GM12878 (cell line): ENCODE data around the gene OGDHL. TPM values are rescaled to one million over a fixed set of nuclear protein-coding genes. Genes with fewer than 3 reads are reported as not detected.

ENCODE experiments used
- ATAC-seq: fragments of 200-7000 bp; cut with Tn5 transposase; 3 replicates; pipeline ENCODE4 v1.9.1; 2020; ENCODE audit warnings: mild to moderate bottlenecking, moderate library complexity
- BruUV-seq: library from RNA; stranded (reverse); fragments of 400-500 nt; replicated peaks from 2 replicates; lab custom pipeline; 2021; lab: Mats Ljungman, UMichigan
- CTCF ChIA-PET: fragments of 300-600 bp; sonication (Branson Sonifier 250); formaldehyde crosslinking; extraction: SDS; loops from one replicate; lab custom pipeline; 2021; ENCODE audit warnings: inconsistent platforms; lab: Yijun Ruan, JAX
- POLR2A ChIA-PET: fragments of 350-600 bp; formaldehyde crosslinking; extraction: SDS; loops from one replicate; lab custom pipeline; 2021; ENCODE audit warnings: inconsistent platforms; lab: Charles Lee
- RAD21 ChIA-PET: fragments of 300-600 bp; sonication (Branson Sonifier 250); formaldehyde crosslinking; loops from one replicate; lab custom pipeline; 2023; ENCODE audit warnings: antibody characterized with exemption; ENCODE audit not compliant: unreplicated experiment; lab: Charles Lee
- SMC1A ChIA-PET: fragments of 300-600 bp; sonication (Branson Sonifier 250); formaldehyde crosslinking; loops from one replicate; lab custom pipeline; 2023; ENCODE audit not compliant: unreplicated experiment, uncharacterized antibody; lab: Charles Lee
- DNase-seq: peaks from one replicate; pipeline ENCODE4 v3.0.0-alpha.2; 2011; ENCODE audit warnings: low read depth, low spot score
- FAIRE-seq: peaks from 3 replicates; lab custom pipeline; 2011; peaks lifted over from hg19 to GRCh38; lab: Jason Lieb, UNC
- H2AFZ ChIP-seq: 2 replicates; pipeline ENCODE4 v1.6.0; 2011; ENCODE audit warnings: low read depth, low read length, control low read depth; ENCODE audit not compliant: control insufficient read depth
- H3K27ac ChIP-seq: 2 replicates; pipeline ENCODE4 v1.5.1; 2011; ENCODE audit warnings: control low read depth; ENCODE audit not compliant: control insufficient read depth, insufficient read depth
- H3K27me3 ChIP-seq, 2 experiments: replicated peaks in 1 of 2; 2 replicates each; pipeline versions ENCODE4 v1.6.0 to v1.6.1; 2011; ENCODE audit warnings: low read length in 1 of 2; ENCODE audit not compliant: control insufficient read depth in 2 of 2, insufficient read depth in 2 of 2
- H3K36me3 ChIP-seq, 2 experiments: 2 replicates each; pipeline ENCODE4 v1.5.1; 2011; ENCODE audit warnings: low read length in 1 of 2; ENCODE audit not compliant: control insufficient read depth in 2 of 2, insufficient read depth in 2 of 2
- H3K4me1 ChIP-seq: 2 replicates; pipeline ENCODE4 v1.6.1; 2011; ENCODE audit warnings: mild to moderate bottlenecking, low read length, moderate library complexity, mixed read lengths; ENCODE audit not compliant: control insufficient read depth, insufficient read depth
- H3K4me2 ChIP-seq: 2 replicates; pipeline ENCODE4 v1.6.0; 2011; ENCODE audit warnings: control low read depth; ENCODE audit not compliant: control insufficient read depth, insufficient read depth
- H3K4me3 ChIP-seq: fragments of 200-600 bp; sonication (generic); 2 replicates; pipeline ENCODE4 v1.5.1; 2016
- H3K79me2 ChIP-seq: 2 replicates; pipeline ENCODE4 v1.6.0; 2011; ENCODE audit warnings: low read length; ENCODE audit not compliant: control insufficient read depth, insufficient read depth
- H3K9ac ChIP-seq: 2 replicates; pipeline ENCODE4 v1.8.0; 2011; ENCODE audit warnings: low read length, control low read depth, mixed read lengths; ENCODE audit not compliant: control insufficient read depth, insufficient read depth
- H3K9me3 ChIP-seq: replicated peaks from 3 replicates; pipeline ENCODE4 v1.5.1; 2011; ENCODE audit warnings: mild to moderate bottlenecking, low read length; ENCODE audit not compliant: control insufficient read depth, insufficient read depth
- H4K20me1 ChIP-seq: 2 replicates; pipeline ENCODE4 v1.6.0; 2011; ENCODE audit not compliant: control insufficient read depth, insufficient read depth
- BACH1 ChIP-seq: fragments of 450-650 bp; IDR thresholded peaks from 2 replicates; pipeline ENCODE4 v1.6.1; 2017; ENCODE audit warnings: mild to moderate bottlenecking, borderline replicate concordance
- BRCA1 ChIP-seq: IDR thresholded peaks from 2 replicates; pipeline ENCODE4 v1.6.1; 2011; ENCODE audit warnings: low read depth, low read length, improper control_type of control experiment
- GABPA ChIP-seq: IDR thresholded peaks from 2 replicates; pipeline ENCODE4 v1.6.1; 2014; ENCODE audit warnings: antibody characterized with exemption, low read depth, mild to moderate bottlenecking, inconsistent platforms
- HDAC6 ChIP-seq: fragments of 200-600 bp; sonication (generic); IDR thresholded peaks from one replicate; pipeline ENCODE4 v1.8.0; 2017; ENCODE audit warnings: antibody characterized with exemption; ENCODE audit not compliant: unreplicated experiment
- IKZF1 ChIP-seq: fragments of 450-650 bp; conservative IDR thresholded peaks from 2 replicates; pipeline ENCODE4 v1.6.1; 2017; ENCODE audit warnings: antibody characterized with exemption, mild to moderate bottlenecking
- MTA2 ChIP-seq: fragments of 450-650 bp; IDR thresholded peaks from 2 replicates; pipeline ENCODE4 v1.6.1; 2016; ENCODE audit warnings: low read depth, mild to moderate bottlenecking, moderate library complexity
- MYB ChIP-seq: fragments of 150-350 bp; IDR thresholded peaks from 2 replicates; pipeline ENCODE4 v1.6.1; 2014; ENCODE audit warnings: mild to moderate bottlenecking, low read depth, low read length, borderline replicate concordance
- NFIC ChIP-seq: IDR thresholded peaks from 2 replicates; pipeline ENCODE4 v1.6.1; 2012; ENCODE audit warnings: low read depth, mild to moderate bottlenecking, inconsistent platforms, low read length, moderate library complexity
- RUNX3 ChIP-seq: IDR thresholded peaks from 2 replicates; pipeline ENCODE4 v1.6.1; 2012; ENCODE audit warnings: low read length, inconsistent platforms
- SPI1 ChIP-seq: IDR thresholded peaks from 2 replicates; pipeline ENCODE4 v1.6.1; 2011; ENCODE audit warnings: low read depth, mild to moderate bottlenecking, low read length, moderate library complexity, borderline replicate concordance; ENCODE audit not compliant: insufficient read depth
- SRF ChIP-seq, 2 experiments: IDR thresholded peaks; 2 replicates each; pipeline ENCODE4 v1.6.1; 2011; ENCODE audit warnings: low read depth in 2 of 2, low read length in 2 of 2, mild to moderate bottlenecking in 1 of 2, moderate library complexity in 1 of 2
- SUPT20H ChIP-seq: IDR thresholded peaks from 2 replicates; pipeline ENCODE4 v1.6.1; 2011; ENCODE audit warnings: low read depth, mild to moderate bottlenecking, low read length, moderate library complexity, borderline replicate concordance; ENCODE audit not compliant: control insufficient read depth
- WGBS: methylation state at CpG from one replicate; pipeline ENCODE4 v1.1.6; 2016; ENCODE audit warnings: low lambda C conversion rate; ENCODE audit not compliant: insufficient replicate concordance, insufficient coverage; ENCODE audit errors: missing lambda C conversion rate; 5-methylcytosine and 5-hydroxymethylcytosine counted together
- in situ Hi-C: fragments of 300-500 bp; cut with MboI; formaldehyde crosslinking; loops from 9 replicates; pipeline ENCODE4 v1.14.3; 2018; ENCODE audit warnings: mixed read lengths
- intact Hi-C: fragments of 100-400 bp; cut with micrococcal nuclease; formaldehyde crosslinking; loops from one replicate; pipeline ENCODE4 v1.14.2; 2022; ENCODE audit not compliant: unreplicated experiment
- polyA plus RNA-seq, 11 experiments: library from polyadenylated mRNA; depleted of rRNA in 4 of 11; unstranded in 6 of 11; stranded (reverse) in 5 of 11; fragments of >200 nt; fragmentation: Nextera tagmentation in 4 of 11; fragmentation: Illumina TruSeq in 1 of 11; extraction: Ambion mirVana in 4 of 11; extraction: Trizol in 1 of 11; gene quantifications; 1 replicate in 1 of 11; 2 replicates in 10 of 11; pipeline versions ENCODE4 v1.2.1 to v1.2.3, GENCODE V29; 2011 to 2016; ENCODE audit warnings: inconsistent platforms in 2 of 11, missing spikeins in 2 of 11, low read depth in 1 of 11
- total RNA-seq, 4 experiments: library from RNA; depleted of rRNA in 3 of 4; stranded (reverse); fragments of >200 nt in 3 of 4; fragmentation: Illumina TruSeq in 1 of 4; extraction: Trizol in 1 of 4; gene quantifications; 2 replicates each; pipeline versions ENCODE4 v1.2.1 to v1.2.3, GENCODE V29; 2013 to 2021
- TF ChIP-seq, protein P1 (sequence below): fragments of 450-650 bp; formaldehyde crosslinking; IDR thresholded peaks from 2 replicates; pipeline ENCODE4 v1.5.0; 2022; ENCODE audit warnings: mild to moderate bottlenecking, missing genetic modification characterization
- TF ChIP-seq, protein P2 (sequence below): IDR thresholded peaks from 2 replicates; pipeline ENCODE4 v1.6.1; 2012; ENCODE audit warnings: low read length, inconsistent platforms
- TF ChIP-seq, protein P3 (sequence below): IDR thresholded peaks from 2 replicates; pipeline ENCODE4 v1.6.1; 2012; ENCODE audit warnings: improper control_type of control experiment, low read depth, low read length; ENCODE audit not compliant: insufficient replicate concordance

The OGDHL gene
- total and polyA plus RNA-seq, 10 of the 15 experiments (the other 5 are each of a cell fraction or from before 2014, with no cell fraction given): 0.02 to 13.3 (median 0.34) TPM

DNA sequence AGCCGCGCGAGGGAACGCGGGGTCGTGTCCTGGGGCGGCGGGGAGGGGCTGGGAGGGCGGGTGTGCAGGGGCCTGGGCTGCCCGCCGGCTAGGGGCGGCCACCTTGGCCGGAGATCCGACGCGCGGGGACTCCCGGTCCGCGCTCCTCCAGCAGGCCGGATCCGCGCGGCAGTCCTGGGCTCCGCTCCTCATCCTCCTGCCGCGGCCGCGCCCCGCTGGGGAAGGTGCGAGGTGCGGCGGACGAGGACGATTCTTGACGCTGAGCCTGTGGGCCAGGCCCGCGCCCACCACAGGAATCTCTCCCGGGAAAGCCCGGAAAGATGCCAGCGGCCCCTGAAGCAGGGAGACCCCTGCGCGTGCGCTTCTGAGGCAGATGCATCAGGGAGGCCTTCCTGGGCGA, 6.6 kb upstream of the OGDHL start (continued):
- no peak for TF ChIP-seq NFIC
- TF ChIP-seq MYB: no peak
- TF ChIP-seq GABPA: no peak
- TF ChIP-seq BACH1: no peak
- TF ChIP-seq, protein P1, sequence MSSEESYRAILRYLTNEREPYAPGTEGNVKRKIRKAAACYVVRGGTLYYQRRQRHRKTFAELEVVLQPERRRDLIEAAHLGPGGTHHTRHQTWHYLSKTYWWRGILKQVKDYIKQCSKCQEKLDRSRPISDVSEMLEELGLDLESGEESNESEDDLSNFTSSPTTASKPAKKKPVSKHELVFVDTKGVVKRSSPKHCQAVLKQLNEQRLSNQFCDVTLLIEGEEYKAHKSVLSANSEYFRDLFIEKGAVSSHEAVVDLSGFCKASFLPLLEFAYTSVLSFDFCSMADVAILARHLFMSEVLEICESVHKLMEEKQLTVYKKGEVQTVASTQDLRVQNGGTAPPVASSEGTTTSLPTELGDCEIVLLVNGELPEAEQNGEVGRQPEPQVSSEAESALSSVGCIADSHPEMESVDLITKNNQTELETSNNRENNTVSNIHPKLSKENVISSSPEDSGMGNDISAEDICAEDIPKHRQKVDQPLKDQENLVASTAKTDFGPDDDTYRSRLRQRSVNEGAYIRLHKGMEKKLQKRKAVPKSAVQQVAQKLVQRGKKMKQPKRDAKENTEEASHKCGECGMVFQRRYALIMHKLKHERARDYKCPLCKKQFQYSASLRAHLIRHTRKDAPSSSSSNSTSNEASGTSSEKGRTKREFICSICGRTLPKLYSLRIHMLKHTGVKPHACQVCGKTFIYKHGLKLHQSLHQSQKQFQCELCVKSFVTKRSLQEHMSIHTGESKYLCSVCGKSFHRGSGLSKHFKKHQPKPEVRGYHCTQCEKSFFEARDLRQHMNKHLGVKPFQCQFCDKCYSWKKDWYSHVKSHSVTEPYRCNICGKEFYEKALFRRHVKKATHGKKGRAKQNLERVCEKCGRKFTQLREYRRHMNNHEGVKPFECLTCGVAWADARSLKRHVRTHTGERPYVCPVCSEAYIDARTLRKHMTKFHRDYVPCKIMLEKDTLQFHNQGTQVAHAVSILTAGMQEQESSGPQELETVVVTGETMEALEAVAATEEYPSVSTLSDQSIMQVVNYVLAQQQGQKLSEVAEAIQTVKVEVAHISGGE (CRISPR knock-in tag): no peak
- no peak for TF ChIP-seq RUNX3
- no peak for TF ChIP-seq HDAC6
- TF ChIP-seq, protein P2, sequence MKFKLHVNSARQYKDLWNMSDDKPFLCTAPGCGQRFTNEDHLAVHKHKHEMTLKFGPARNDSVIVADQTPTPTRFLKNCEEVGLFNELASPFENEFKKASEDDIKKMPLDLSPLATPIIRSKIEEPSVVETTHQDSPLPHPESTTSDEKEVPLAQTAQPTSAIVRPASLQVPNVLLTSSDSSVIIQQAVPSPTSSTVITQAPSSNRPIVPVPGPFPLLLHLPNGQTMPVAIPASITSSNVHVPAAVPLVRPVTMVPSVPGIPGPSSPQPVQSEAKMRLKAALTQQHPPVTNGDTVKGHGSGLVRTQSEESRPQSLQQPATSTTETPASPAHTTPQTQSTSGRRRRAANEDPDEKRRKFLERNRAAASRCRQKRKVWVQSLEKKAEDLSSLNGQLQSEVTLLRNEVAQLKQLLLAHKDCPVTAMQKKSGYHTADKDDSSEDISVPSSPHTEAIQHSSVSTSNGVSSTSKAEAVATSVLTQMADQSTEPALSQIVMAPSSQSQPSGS: no peak
- no peak for TF ChIP-seq IKZF1

DNA sequence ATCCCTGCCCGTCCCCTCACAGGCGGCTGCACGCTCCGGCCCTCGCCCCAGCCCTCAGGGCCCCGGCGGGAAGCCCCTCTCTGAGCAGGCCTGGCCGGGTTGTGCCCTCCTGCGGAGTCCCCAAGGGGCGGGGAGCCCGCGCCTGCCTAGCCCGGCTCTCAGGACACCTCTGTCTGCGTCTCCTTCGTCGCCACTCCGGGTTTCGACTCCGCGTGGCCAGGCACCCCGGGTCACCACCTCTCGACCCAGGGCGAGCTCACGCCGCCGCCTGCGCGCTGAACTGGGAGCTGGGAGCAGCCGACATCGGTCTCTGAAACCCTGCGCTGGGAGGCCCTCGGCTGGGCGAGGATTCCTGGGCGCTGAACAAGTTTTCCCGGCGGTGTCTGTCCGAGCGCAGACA, 6.2 kb upstream of the OGDHL start:
- Histone ChIP-seq H3K9ac (no peak overlapping the region), H3K36me3 (no peaks in the 10 kb centered on the region), H3K4me2 (no peak overlapping the region), H3K9me3 (no peaks in the 10 kb centered on the region), H2AFZ (no peak overlapping the region), H4K20me1 (no peaks in the 10 kb centered on the region), H3K4me1 (no peaks in the 10 kb centered on the region), H3K27ac (no peak overlapping the region), H3K27me3 (peaks cover 0 to 2% of the 10 kb centered on the region in 2 experiments; a peak in 1 of 4 replicates), H3K4me3 (no peak overlapping the region), H3K79me2 (no peaks in the 10 kb centered on the region)
- ChIA-PET CTCF (no interaction called here), POLR2A (no interaction called here), RAD21 (no interaction called here), SMC1A (no interaction called here)
- no peak for DNase-seq
- WGBS: 55% methylated on average over 35 of the region's 38 CpGs
- ATAC-seq: no peak
- FAIRE-seq: no peak
- intact Hi-C loops (no loop called here), in situ Hi-C loops (no loop called here)
- no TSS peak for BruUV-seq
- TF ChIP-seq SRF (IDR thresholded peaks at IDR 0.05; ENCODE audit: low read depth in 2 of 2, low read length in 2 of 2) (no peak), SUPT20H (no peak), BRCA1 (no peak), MTA2 (no peak), SPI1 (no peak)
- TF ChIP-seq, protein P3, sequence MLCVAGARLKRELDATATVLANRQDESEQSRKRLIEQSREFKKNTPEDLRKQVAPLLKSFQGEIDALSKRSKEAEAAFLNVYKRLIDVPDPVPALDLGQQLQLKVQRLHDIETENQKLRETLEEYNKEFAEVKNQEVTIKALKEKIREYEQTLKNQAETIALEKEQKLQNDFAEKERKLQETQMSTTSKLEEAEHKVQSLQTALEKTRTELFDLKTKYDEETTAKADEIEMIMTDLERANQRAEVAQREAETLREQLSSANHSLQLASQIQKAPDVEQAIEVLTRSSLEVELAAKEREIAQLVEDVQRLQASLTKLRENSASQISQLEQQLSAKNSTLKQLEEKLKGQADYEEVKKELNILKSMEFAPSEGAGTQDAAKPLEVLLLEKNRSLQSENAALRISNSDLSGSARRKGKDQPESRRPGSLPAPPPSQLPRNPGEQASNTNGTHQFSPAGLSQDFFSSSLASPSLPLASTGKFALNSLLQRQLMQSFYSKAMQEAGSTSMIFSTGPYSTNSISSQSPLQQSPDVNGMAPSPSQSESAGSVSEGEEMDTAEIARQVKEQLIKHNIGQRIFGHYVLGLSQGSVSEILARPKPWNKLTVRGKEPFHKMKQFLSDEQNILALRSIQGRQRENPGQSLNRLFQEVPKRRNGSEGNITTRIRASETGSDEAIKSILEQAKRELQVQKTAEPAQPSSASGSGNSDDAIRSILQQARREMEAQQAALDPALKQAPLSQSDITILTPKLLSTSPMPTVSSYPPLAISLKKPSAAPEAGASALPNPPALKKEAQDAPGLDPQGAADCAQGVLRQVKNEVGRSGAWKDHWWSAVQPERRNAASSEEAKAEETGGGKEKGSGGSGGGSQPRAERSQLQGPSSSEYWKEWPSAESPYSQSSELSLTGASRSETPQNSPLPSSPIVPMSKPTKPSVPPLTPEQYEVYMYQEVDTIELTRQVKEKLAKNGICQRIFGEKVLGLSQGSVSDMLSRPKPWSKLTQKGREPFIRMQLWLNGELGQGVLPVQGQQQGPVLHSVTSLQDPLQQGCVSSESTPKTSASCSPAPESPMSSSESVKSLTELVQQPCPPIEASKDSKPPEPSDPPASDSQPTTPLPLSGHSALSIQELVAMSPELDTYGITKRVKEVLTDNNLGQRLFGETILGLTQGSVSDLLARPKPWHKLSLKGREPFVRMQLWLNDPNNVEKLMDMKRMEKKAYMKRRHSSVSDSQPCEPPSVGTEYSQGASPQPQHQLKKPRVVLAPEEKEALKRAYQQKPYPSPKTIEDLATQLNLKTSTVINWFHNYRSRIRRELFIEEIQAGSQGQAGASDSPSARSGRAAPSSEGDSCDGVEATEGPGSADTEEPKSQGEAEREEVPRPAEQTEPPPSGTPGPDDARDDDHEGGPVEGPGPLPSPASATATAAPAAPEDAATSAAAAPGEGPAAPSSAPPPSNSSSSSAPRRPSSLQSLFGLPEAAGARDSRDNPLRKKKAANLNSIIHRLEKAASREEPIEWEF: no peak
